Retinal pigment epithelial cell (primary cell): ENCODE data around the gene ARNT2.

Experiments used
- DNase-seq: peaks from one replicate; pipeline ENCODE4 v3.0.0-alpha.2; 2010; ENCODE audit warnings: low read depth
- H3K4me3 ChIP-seq: 2 replicates; pipeline ENCODE4 v1.5.1; 2011; ENCODE audit warnings: mild to moderate bottlenecking, low read length, control low read depth, moderate library complexity
- CTCF ChIP-seq: conservative IDR thresholded peaks from 2 replicates; pipeline ENCODE4 v1.5.1; 2011; ENCODE audit warnings: low read depth, low read length, control low read depth, inconsistent platforms

The ARNT2 gene

GRCh38 chr15:80615361-80615736, 211.2 kb downstream of the ARNT2 start:
- no peak for TF ChIP-seq CTCF
- DNase-seq: no peak
- no peak overlapping the region for H3K4me3 ChIP-seq

GRCh38 chr15:80615783-80616391, 211.7 kb downstream of the ARNT2 start:
- H3K4me3 ChIP-seq: no peak overlapping the region
- DNase-seq: no peak
- TF ChIP-seq CTCF: no peak

GRCh38 chr15:80618685-80619400, 214.7 kb downstream of the ARNT2 start:
- H3K4me3 ChIP-seq: no peak overlapping the region
- no peak for TF ChIP-seq CTCF
- no peak for DNase-seq

GRCh38 chr15:80619680-80620079, 215.5 kb downstream of the ARNT2 start:
- DNase-seq: no peak
- H3K4me3 ChIP-seq: no peak overlapping the region

GRCh38 chr15:80620141-80620540, 216.0 kb downstream of the ARNT2 start:
- no peak for TF ChIP-seq CTCF
- no peak for DNase-seq
- H3K4me3 ChIP-seq: no peak overlapping the region

More at GRCh38 chr15:80619680-80620079, 215.5 kb downstream of the ARNT2 start:
- TF ChIP-seq CTCF: peak; percentile 29

GRCh38 chr15:80620931-80621330, 216.7 kb downstream of the ARNT2 start:
- DNase-seq: no peak
- TF ChIP-seq CTCF: no peak

GRCh38 chr15:80626643-80627120, 222.5 kb downstream of the ARNT2 start:
- TF ChIP-seq CTCF: no peak
- DNase-seq: no peak
- H3K4me3 ChIP-seq: no peak overlapping the region

More at GRCh38 chr15:80620931-80621330, 216.7 kb downstream of the ARNT2 start:
- no peak overlapping the region for H3K4me3 ChIP-seq
